DND-41 (cell line): ENCODE data around the gene UEVLD.

ENCODE experiments used
- ATAC-seq: fragments of 200-7000 bp; cut with Tn5 transposase; 3 replicates; pipeline ENCODE4 v1.9.1; 2021; ENCODE audit warnings: low read depth; ENCODE audit not compliant: insufficient read depth
- DNase-seq: peaks from one replicate; pipeline ENCODE4 v3.0.0-alpha.2; 2020
- H2AFZ ChIP-seq: 2 replicates; pipeline ENCODE4 v1.6.0; 2012; ENCODE audit warnings: low read depth, low read length
- H3K27ac ChIP-seq: 2 replicates; pipeline ENCODE4 v1.5.1; 2012; ENCODE audit warnings: low read length, inconsistent platforms
- H3K27me3 ChIP-seq: fragments of 200-600 bp; sonication (generic); 2 replicates; pipeline ENCODE4 v1.6.0; 2012; ENCODE audit warnings: low read length, mild to moderate bottlenecking, inconsistent platforms; ENCODE audit not compliant: insufficient read depth, poor library complexity
- H3K36me3 ChIP-seq: 2 replicates; pipeline ENCODE4 v1.5.1; 2012; ENCODE audit warnings: low read length, inconsistent platforms; ENCODE audit not compliant: insufficient read depth
- H3K4me1 ChIP-seq: 2 replicates; pipeline ENCODE4 v1.5.1; 2012; ENCODE audit warnings: mild to moderate bottlenecking, low read length; ENCODE audit not compliant: insufficient read depth
- H3K4me2 ChIP-seq: 2 replicates; pipeline ENCODE4 v1.6.0; 2012; ENCODE audit warnings: mild to moderate bottlenecking, moderate library complexity, low read length, inconsistent platforms; ENCODE audit not compliant: insufficient read depth
- H3K4me3 ChIP-seq, 2 experiments: fragments of 200-600 bp in 1 of 2; shearing (Covaris generic) in 1 of 2; 2 replicates each; pipeline ENCODE4 v1.5.1; 2012 to 2016; ENCODE audit warnings: inconsistent platforms in 2 of 2, low read length in 2 of 2, mild to moderate bottlenecking in 2 of 2, low read depth in 1 of 2, moderate library complexity in 1 of 2
- H3K79me2 ChIP-seq: 2 replicates; pipeline ENCODE4 v1.6.0; 2012; ENCODE audit warnings: low read length, inconsistent platforms; ENCODE audit not compliant: insufficient read depth
- H3K9ac ChIP-seq: 2 replicates; pipeline ENCODE4 v1.6.0; 2012; ENCODE audit warnings: low read depth, mild to moderate bottlenecking, inconsistent platforms, low read length, moderate library complexity
- H3K9me3 ChIP-seq: 2 replicates; pipeline ENCODE4 v1.5.1; 2012; ENCODE audit warnings: low read length, moderate library complexity, mild to moderate bottlenecking, inconsistent platforms; ENCODE audit not compliant: insufficient read depth, severe bottlenecking
- H4K20me1 ChIP-seq: 2 replicates; pipeline ENCODE4 v1.6.0; 2012; ENCODE audit warnings: low read length; ENCODE audit not compliant: insufficient read depth
- CTCF ChIP-seq: IDR thresholded peaks from 2 replicates; pipeline ENCODE4 v1.5.1; 2012; ENCODE audit warnings: borderline replicate concordance, low read length, moderate library complexity, mild to moderate bottlenecking; ENCODE audit not compliant: poor library complexity, severe bottlenecking; ENCODE audit errors: extremely low read depth
- EZH2 ChIP-seq: IDR thresholded peaks from 3 replicates; pipeline ENCODE4 v1.6.1; 2012; ENCODE audit warnings: borderline replicate concordance, low read depth, mild to moderate bottlenecking, moderate library complexity, low read length, inconsistent platforms; ENCODE audit not compliant: severe bottlenecking

The UEVLD gene

GRCh38 chr11:18590571-18590970 lies 2.0 kb upstream of the UEVLD start:
- H3K9me3 ChIP-seq: no peaks in the 10 kb centered on the region
- no peak overlapping the region for H3K9ac ChIP-seq
- no peak overlapping the region for H2AFZ ChIP-seq
- peaks cover 8% of the 10 kb centered on the region; the same call in 1 of the 2 replicates for H3K79me2 ChIP-seq
- H3K4me2 ChIP-seq: no peak overlapping the region
- no peak overlapping the region for H3K27ac ChIP-seq
- TF ChIP-seq EZH2 (no peak), CTCF (no peak)
- DNase-seq (no peak), ATAC-seq (no peak)
- H3K4me3 ChIP-seq: no peak overlapping the region
- no peaks in the 10 kb centered on the region for H3K36me3 ChIP-seq
- no peaks in the 10 kb centered on the region for H3K27me3 ChIP-seq
- H3K4me1 ChIP-seq: peaks cover 24% of the 10 kb centered on the region
- H4K20me1 ChIP-seq: no peaks in the 10 kb centered on the region

GRCh38 chr11:18581825-18582224 lies 6.7 kb downstream of the UEVLD start:
- peaks cover 2% of the 10 kb centered on the region; the same call in 1 of the 2 replicates for H3K4me1 ChIP-seq
- H2AFZ ChIP-seq: no peak overlapping the region

GRCh38 chr11:18580113-18580766 lies 8.3 kb downstream of the UEVLD start:
- Histone ChIP-seq H4K20me1 (no peaks in the 10 kb centered on the region), H3K27ac (no peak overlapping the region), H3K79me2 (no peaks in the 10 kb centered on the region), H3K9ac (no peak overlapping the region), H3K4me2 (no peak overlapping the region), H2AFZ (no peak overlapping the region), H3K27me3 (no peaks in the 10 kb centered on the region), H3K4me1 (no peaks in the 10 kb centered on the region), H3K4me3 (no peak overlapping the region), H3K9me3 (no peaks in the 10 kb centered on the region), H3K36me3 (peaks cover 4% of the 10 kb centered on the region; the same call in 1 of the 2 replicates)
- DNase-seq (no peak), ATAC-seq (no peak)
- TF ChIP-seq EZH2 (no peak), CTCF (no peak)

More at GRCh38 chr11:18581825-18582224, 6.7 kb downstream of the UEVLD start:
- Histone ChIP-seq H3K9me3 (no peaks in the 10 kb centered on the region), H3K79me2 (no peaks in the 10 kb centered on the region), H3K36me3 (peaks cover 4% of the 10 kb centered on the region; the same call in 1 of the 2 replicates), H4K20me1 (no peaks in the 10 kb centered on the region), H3K9ac (no peak overlapping the region), H3K27ac (no peak overlapping the region), H3K4me2 (no peak overlapping the region), H3K4me3 (no peak overlapping the region), H3K27me3 (no peaks in the 10 kb centered on the region)
- DNase-seq (no peak), ATAC-seq (no peak)
- no peak for TF ChIP-seq CTCF
- TF ChIP-seq EZH2: no peak
